Left lung (tissue), 10 donors: Measurements from ENCODE around the gene NEUROD2. TPM values are rescaled to one million over a fixed set of nuclear protein-coding genes. Genes with fewer than 3 reads are reported as not detected.
A peak's percentile ranks its signal among the peaks of the same experiment; 100 is the strongest.

Experiments
- ATAC-seq: fragments of 200-7000 bp; cut with Tn5 transposase; one replicate; pipeline ENCODE4 v1.9.1; 2020; ENCODE audit warnings: moderate library complexity
- DNase-seq, 4 donors: peaks; one replicate each; pipeline ENCODE4 v3.0.0-alpha.2; 2013 to 2020
- H3K27ac ChIP-seq, 2 donors: fragments of 200-600 bp; sonication (generic) in 1 of 2; one replicate each; pipeline versions ENCODE4 v1.5.0 to v1.8.0; 2020 to 2021
- H3K27me3 ChIP-seq, 2 donors: fragments of 200-600 bp; sonication (generic) in 1 of 2; one replicate each; pipeline versions ENCODE4 v1.5.0 to v1.8.0; 2020 to 2021
- H3K36me3 ChIP-seq, 2 donors: fragments of 200-600 bp; sonication (generic) in 1 of 2; one replicate each; pipeline versions ENCODE4 v1.5.0 to v1.8.0; 2020 to 2021
- H3K4me1 ChIP-seq, 2 donors: fragments of 200-600 bp; one replicate each; pipeline ENCODE4 v1.8.0; 2021
- H3K4me3 ChIP-seq, 2 donors: fragments of 200-600 bp; sonication (generic) in 1 of 2; one replicate each; pipeline versions ENCODE4 v1.5.0 to v1.8.0; 2020 to 2021; ENCODE audit warnings: mild to moderate bottlenecking in 1 of 2
- H3K9me3 ChIP-seq, 2 donors: fragments of 200-600 bp; sonication (generic) in 1 of 2; one replicate each; pipeline versions ENCODE4 v1.5.0 to v1.8.0; 2020 to 2021
- CTCF ChIP-seq, 2 donors: fragments of 200-600 bp; sonication (generic) in 1 of 2; IDR thresholded peaks; one replicate each; pipeline versions ENCODE4 v1.5.0 to v1.8.0; 2021; ENCODE audit warnings: antibody characterized with exemption in 2 of 2
- intact Hi-C, 2 donors: fragments of 100-400 bp; cut with DNase I; formaldehyde crosslinking; loops; one replicate each; pipeline versions ENCODE4 v1.11.2 to v1.14.2; 2022
- polyA plus RNA-seq, 6 donors: library from polyadenylated mRNA; unstranded; fragments of 120-200 nt; gene quantifications; one replicate each; pipeline ENCODE4 v1.2.1, GENCODE V29; 2013; ENCODE audit not compliant: insufficient read length in 6 of 6
- total RNA-seq, 2 donors: library from RNA; stranded (reverse); fragmentation: NEBNext Ultra II Directional; extraction: Animal tissue kit (Norgen Biotek cat#: 25700); gene quantifications; one replicate each; pipeline ENCODE4 v1.2.1, GENCODE V29; 2021
- donor health status: DM: no; HTN: yes; CAD: no.
- donor health status: DM: no; HTN: no; CAD: no.

NEUROD2 gene
- total and polyA plus RNA-seq, 8 donors: 0.03 to 0.11 (median 0.08) TPM; not detected in 2

- Histone ChIP-seq H3K36me3 (peaks cover 0 to 26% of the 10 kb centered on the region in 2 donors), H3K27me3 (no peaks in the 10 kb centered on the region), H3K9me3 (no peaks in the 10 kb centered on the region), H3K4me1 (peaks cover 0 to 60% of the 10 kb centered on the region in 2 donors), H3K27ac (peak overlapping the region in 1 of 2 donors; percentile 57), H3K4me3 (no peak overlapping the region)
- ATAC-seq: no peak
- no peak for DNase-seq
- TF ChIP-seq CTCF (IDR thresholded peaks at IDR 0.05): no peak
- intact Hi-C loops: no loop called here
Observed at GRCh38 chr17:39652587-39653315, 45.0 kb upstream of the NEUROD2 start.

- Histone ChIP-seq H3K9me3 (no peaks in the 10 kb centered on the region), H3K4me1 (peaks cover 0 to 53% of the 10 kb centered on the region in 2 donors), H3K27me3 (no peaks in the 10 kb centered on the region), H3K27ac (peak overlapping the region in 1 of 2 donors; percentile 57), H3K36me3 (peaks cover 0 to 19% of the 10 kb centered on the region in 2 donors), H3K4me3 (no peak overlapping the region)
- DNase-seq: no peak
- TF ChIP-seq CTCF (IDR thresholded peaks at IDR 0.05): no peak
- intact Hi-C loops: no loop called here
- ATAC-seq: no peak
Observed at GRCh38 chr17:39651923-39652586, 44.3 kb upstream of the NEUROD2 start.

- Histone ChIP-seq H3K27ac (no peak overlapping the region), H3K36me3 (peaks cover 0 to 8% of the 10 kb centered on the region in 2 donors), H3K27me3 (no peaks in the 10 kb centered on the region), H3K4me1 (peaks cover 0 to 56% of the 10 kb centered on the region in 2 donors), H3K4me3 (no peak overlapping the region), H3K9me3 (no peaks in the 10 kb centered on the region)
- DNase-seq: no peak
- ATAC-seq: no peak
- intact Hi-C loops: no loop called here
- no peak for TF ChIP-seq CTCF (IDR thresholded peaks at IDR 0.05)
Observed at GRCh38 chr17:39650121-39650579, 42.4 kb upstream of the NEUROD2 start.

- ATAC-seq: no peak
- no peak overlapping the region for H3K27ac ChIP-seq
- intact Hi-C loops: no loop called here
- no peaks in the 10 kb centered on the region for H3K27me3 ChIP-seq
- DNase-seq: no peak
- no peak overlapping the region for H3K4me3 ChIP-seq
- H3K36me3 ChIP-seq: no peaks in the 10 kb centered on the region
- H3K4me1 ChIP-seq: peaks cover 0 to 58% of the 10 kb centered on the region in 2 donors
- H3K9me3 ChIP-seq: no peaks in the 10 kb centered on the region
- TF ChIP-seq CTCF (IDR thresholded peaks at IDR 0.05): no peak
Observed at GRCh38 chr17:39648616-39649366, 41.1 kb upstream of the NEUROD2 start.

GRCh38 chr17:39647256-39647655 is 39.5 kb upstream of the NEUROD2 start:
- H3K9me3 ChIP-seq: no peaks in the 10 kb centered on the region
- intact Hi-C loops: no loop called here
- TF ChIP-seq CTCF (IDR thresholded peaks at IDR 0.05): no peak
- H3K27ac ChIP-seq: no peak overlapping the region
- no peaks in the 10 kb centered on the region for H3K36me3 ChIP-seq
- no peaks in the 10 kb centered on the region for H3K27me3 ChIP-seq
- no peak overlapping the region for H3K4me3 ChIP-seq
- ATAC-seq: no peak
- H3K4me1 ChIP-seq: peaks cover 8 to 60% of the 10 kb centered on the region in 2 donors
- DNase-seq: no peak
